ENCODE data around the gene CASP10. TPM values are rescaled to one million over a fixed set of nuclear protein-coding genes. Genes with fewer than 3 reads are reported as not detected.

The CASP10 gene
- total and polyA plus RNA-seq, 9 of the 15 experiments (the other 6 are each of a cell fraction or from before 2014, with no cell fraction given), result 7.1 to 20.4 (median 10.8) TPM

DNA sequence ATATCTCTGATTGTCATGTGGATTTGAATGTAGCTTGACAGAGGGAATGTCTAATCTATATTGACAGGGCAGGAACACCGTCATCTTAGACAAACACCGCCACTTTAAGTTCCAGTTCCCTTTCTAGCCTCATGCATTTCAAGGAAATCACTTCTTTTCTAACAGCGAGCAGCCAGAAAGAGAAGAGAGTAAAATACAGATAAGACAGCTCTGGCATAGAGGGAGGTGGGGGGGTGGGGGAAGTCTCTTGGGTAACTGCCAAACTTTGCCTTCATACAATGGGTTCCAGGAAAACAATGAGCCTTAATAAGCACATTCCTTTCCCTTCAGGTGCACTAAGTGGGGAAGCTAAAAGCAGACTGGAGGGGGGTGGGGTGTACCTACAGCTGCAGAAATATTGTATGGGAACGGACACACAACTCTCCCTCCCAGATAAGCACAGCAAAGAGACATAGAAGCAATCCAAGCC lies 37.2 kb downstream of the CASP10 start (continued):
- TF ChIP-seq, protein P1, sequence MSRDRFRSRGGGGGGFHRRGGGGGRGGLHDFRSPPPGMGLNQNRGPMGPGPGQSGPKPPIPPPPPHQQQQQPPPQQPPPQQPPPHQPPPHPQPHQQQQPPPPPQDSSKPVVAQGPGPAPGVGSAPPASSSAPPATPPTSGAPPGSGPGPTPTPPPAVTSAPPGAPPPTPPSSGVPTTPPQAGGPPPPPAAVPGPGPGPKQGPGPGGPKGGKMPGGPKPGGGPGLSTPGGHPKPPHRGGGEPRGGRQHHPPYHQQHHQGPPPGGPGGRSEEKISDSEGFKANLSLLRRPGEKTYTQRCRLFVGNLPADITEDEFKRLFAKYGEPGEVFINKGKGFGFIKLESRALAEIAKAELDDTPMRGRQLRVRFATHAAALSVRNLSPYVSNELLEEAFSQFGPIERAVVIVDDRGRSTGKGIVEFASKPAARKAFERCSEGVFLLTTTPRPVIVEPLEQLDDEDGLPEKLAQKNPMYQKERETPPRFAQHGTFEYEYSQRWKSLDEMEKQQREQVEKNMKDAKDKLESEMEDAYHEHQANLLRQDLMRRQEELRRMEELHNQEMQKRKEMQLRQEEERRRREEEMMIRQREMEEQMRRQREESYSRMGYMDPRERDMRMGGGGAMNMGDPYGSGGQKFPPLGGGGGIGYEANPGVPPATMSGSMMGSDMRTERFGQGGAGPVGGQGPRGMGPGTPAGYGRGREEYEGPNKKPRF (IDR thresholded peaks at IDR 0.05; ENCODE audit: low read depth, low read length), result no peak
- TF ChIP-seq SMC3 (conservative IDR thresholded peaks at IDR 0.05; ENCODE audit: insufficient read depth, low read depth, low read length) (no peak), NFATC3 (IDR thresholded peaks at IDR 0.05) (no peak), ZNF175 (CRISPR knock-in tag; IDR thresholded peaks at IDR 0.05; ENCODE audit: low read depth) (no peak), FOXK2 (conservative IDR thresholded peaks at IDR 0.05 in 1 of 2, IDR thresholded peaks at IDR 0.05 in 1 of 2; ENCODE audit: low read depth in 2 of 2) (no peak), ZNF311 (CRISPR knock-in tag; IDR thresholded peaks at IDR 0.05) (no peak), GATA2 (CRISPR knock-in tag; IDR thresholded peaks at IDR 0.05) (0 out of 2 replicates have a peak, but pooled peaks have one; percentile 25), XRCC4 (IDR thresholded peaks at IDR 0.05; ENCODE audit: extremely low read depth, insufficient read depth, insufficient read length) (no peak), ZFP30 (CRISPR knock-in tag; IDR thresholded peaks at IDR 0.05; ENCODE audit: borderline replicate concordance) (no peak), ATF1 (CRISPR knock-in tag; IDR thresholded peaks at IDR 0.05) (no peak), ATF1 (tag; IDR thresholded peaks at IDR 0.05) (peak; percentile 58; the same call in 1 of the 2 replicates), DIDO1 (tag; IDR thresholded peaks at IDR 0.05; ENCODE audit: low read depth) (no peak), TAL1 (IDR thresholded peaks at IDR 0.05) (peak; percentile 74), TEAD4 (IDR thresholded peaks at IDR 0.05; ENCODE audit: low read length) (peak; percentile 81), TEAD4 (CRISPR knock-in tag; IDR thresholded peaks at IDR 0.05; ENCODE audit: borderline replicate concordance) (no peak), CBFB (CRISPR knock-in tag; IDR thresholded peaks at IDR 0.05) (no peak), NCOA2 (IDR thresholded peaks at IDR 0.05; ENCODE audit: partially characterized antibody in 2 of 2) (no peak)
- TF ChIP-seq, protein P2, sequence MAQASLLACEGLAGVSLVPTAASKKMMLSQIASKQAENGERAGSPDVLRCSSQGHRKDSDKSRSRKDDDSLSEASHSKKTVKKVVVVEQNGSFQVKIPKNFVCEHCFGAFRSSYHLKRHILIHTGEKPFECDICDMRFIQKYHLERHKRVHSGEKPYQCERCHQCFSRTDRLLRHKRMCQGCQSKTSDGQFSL (CRISPR knock-in tag; IDR thresholded peaks at IDR 0.05), result peak; percentile 43; the same call in 1 of the 2 replicates
- TF ChIP-seq, protein P2 (tag; IDR thresholded peaks at IDR 0.05), result no peak
- TF ChIP-seq, protein P3, sequence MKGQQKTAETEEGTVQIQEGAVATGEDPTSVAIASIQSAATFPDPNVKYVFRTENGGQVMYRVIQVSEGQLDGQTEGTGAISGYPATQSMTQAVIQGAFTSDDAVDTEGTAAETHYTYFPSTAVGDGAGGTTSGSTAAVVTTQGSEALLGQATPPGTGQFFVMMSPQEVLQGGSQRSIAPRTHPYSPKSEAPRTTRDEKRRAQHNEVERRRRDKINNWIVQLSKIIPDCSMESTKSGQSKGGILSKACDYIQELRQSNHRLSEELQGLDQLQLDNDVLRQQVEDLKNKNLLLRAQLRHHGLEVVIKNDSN (CRISPR knock-in tag; IDR thresholded peaks at IDR 0.05), result no peak
- TF ChIP-seq, protein P4, sequence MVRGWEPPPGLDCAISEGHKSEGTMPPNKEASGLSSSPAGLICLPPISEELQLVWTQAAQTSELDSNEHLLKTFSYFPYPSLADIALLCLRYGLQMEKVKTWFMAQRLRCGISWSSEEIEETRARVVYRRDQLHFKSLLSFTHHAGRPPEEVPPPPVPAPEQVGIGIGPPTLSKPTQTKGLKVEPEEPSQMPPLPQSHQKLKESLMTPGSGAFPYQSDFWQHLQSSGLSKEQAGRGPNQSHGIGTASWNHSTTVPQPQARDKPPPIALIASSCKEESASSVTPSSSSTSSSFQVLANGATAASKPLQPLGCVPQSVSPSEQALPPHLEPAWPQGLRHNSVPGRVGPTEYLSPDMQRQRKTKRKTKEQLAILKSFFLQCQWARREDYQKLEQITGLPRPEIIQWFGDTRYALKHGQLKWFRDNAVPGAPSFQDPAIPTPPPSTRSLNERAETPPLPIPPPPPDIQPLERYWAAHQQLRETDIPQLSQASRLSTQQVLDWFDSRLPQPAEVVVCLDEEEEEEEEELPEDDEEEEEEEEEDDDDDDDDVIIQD (CRISPR knock-in tag; IDR thresholded peaks at IDR 0.05), result no peak
- TF ChIP-seq, protein P5, sequence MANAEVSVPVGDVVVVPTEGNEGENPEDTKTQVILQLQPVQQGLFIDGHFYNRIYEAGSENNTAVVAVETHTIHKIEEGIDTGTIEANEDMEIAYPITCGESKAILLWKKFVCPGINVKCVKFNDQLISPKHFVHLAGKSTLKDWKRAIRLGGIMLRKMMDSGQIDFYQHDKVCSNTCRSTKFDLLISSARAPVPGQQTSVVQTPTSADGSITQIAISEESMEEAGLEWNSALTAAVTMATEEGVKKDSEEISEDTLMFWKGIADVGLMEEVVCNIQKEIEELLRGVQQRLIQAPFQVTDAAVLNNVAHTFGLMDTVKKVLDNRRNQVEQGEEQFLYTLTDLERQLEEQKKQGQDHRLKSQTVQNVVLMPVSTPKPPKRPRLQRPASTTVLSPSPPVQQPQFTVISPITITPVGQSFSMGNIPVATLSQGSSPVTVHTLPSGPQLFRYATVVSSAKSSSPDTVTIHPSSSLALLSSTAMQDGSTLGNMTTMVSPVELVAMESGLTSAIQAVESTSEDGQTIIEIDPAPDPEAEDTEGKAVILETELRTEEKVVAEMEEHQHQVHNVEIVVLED (CRISPR knock-in tag; IDR thresholded peaks at IDR 0.05), result no peak

All from K562 (cell line).